ENCODE data around the gene FARS2. TPM values are rescaled to one million over a fixed set of nuclear protein-coding genes. Genes with fewer than 3 reads are reported as not detected.

Gene FARS2
- total RNA-seq, 2 experiments from 2014 or later: 16.7 to 20.2 TPM

- H3K9me3 Mint-ChIP-seq (ENCODE audit: insufficient read depth): peaks cover 17% of the 10 kb centered on the region
- peaks cover 17% of the 10 kb centered on the region for H3K4me1 Mint-ChIP-seq (ENCODE audit: low read depth)
- no peak for ATAC-seq
- no peaks in the 10 kb centered on the region for H3K27me3 Mint-ChIP-seq (ENCODE audit: low read depth)
- DNase-seq: no peak
- no peak overlapping the region for H3K4me3 Mint-ChIP-seq
- H3K36me3 Mint-ChIP-seq (ENCODE audit: low read depth): peaks cover 6% of the 10 kb centered on the region
- POLR2A ChIA-PET: no interaction called here
- CTCF ChIA-PET: no interaction called here
- H3K27ac Mint-ChIP-seq: no peak overlapping the region
Measured at GRCh38 chr6:5584078-5584482, 322.8 kb downstream of the FARS2 start.

- Mint-ChIP-seq H3K4me1 (ENCODE audit: low read depth) (peaks cover 3% of the 10 kb centered on the region), H3K36me3 (ENCODE audit: low read depth) (peaks cover 4% of the 10 kb centered on the region), H3K27ac (no peak overlapping the region), H3K27me3 (ENCODE audit: low read depth) (no peaks in the 10 kb centered on the region), H3K9me3 (ENCODE audit: insufficient read depth) (peaks cover 17% of the 10 kb centered on the region), H3K4me3 (no peak overlapping the region)
- ChIA-PET POLR2A (no interaction called here), CTCF (no interaction called here)
- DNase-seq (no peak), ATAC-seq (no peak)
Measured at GRCh38 chr6:5587648-5588047, 326.3 kb downstream of the FARS2 start.

- no peak for ATAC-seq
- no peaks in the 10 kb centered on the region for H3K27me3 Mint-ChIP-seq (ENCODE audit: low read depth)
- no peak overlapping the region for H3K4me3 Mint-ChIP-seq
- H3K9me3 Mint-ChIP-seq (ENCODE audit: insufficient read depth): peaks cover 17% of the 10 kb centered on the region
- POLR2A ChIA-PET: no interaction called here
- no peaks in the 10 kb centered on the region for H3K4me1 Mint-ChIP-seq (ENCODE audit: low read depth)
- no peak for DNase-seq
- CTCF ChIA-PET: no interaction called here
- no peak overlapping the region for H3K27ac Mint-ChIP-seq
- H3K36me3 Mint-ChIP-seq (ENCODE audit: low read depth): peaks cover 4% of the 10 kb centered on the region
Measured at GRCh38 chr6:5589422-5590141, 328.3 kb downstream of the FARS2 start.

- ChIA-PET CTCF (no interaction called here), POLR2A (interaction anchor here (0.6 kb wide), 1 partner anchor 303 kb away, joined by 3 read pairs; no protein-coding TSS in a partner anchor)
- DNase-seq (no peak), ATAC-seq (no peak)
- peaks cover 4% of the 10 kb centered on the region for H3K36me3 Mint-ChIP-seq (ENCODE audit: low read depth)
- H3K27ac Mint-ChIP-seq: no peak overlapping the region
- no peak overlapping the region for H3K4me3 Mint-ChIP-seq
- H3K9me3 Mint-ChIP-seq (ENCODE audit: insufficient read depth): peaks cover 17% of the 10 kb centered on the region
- H3K27me3 Mint-ChIP-seq (ENCODE audit: low read depth): no peaks in the 10 kb centered on the region
- no peaks in the 10 kb centered on the region for H3K4me1 Mint-ChIP-seq (ENCODE audit: low read depth)
Measured at GRCh38 chr6:5590187-5590586, 328.9 kb downstream of the FARS2 start.

GRCh38 chr6:5592886-5593519 lies 331.7 kb downstream of the FARS2 start:
- Mint-ChIP-seq H3K4me1 (ENCODE audit: low read depth) (no peaks in the 10 kb centered on the region), H3K27ac (no peak overlapping the region)
- no peak for ATAC-seq

GRCh38 chr6:5595184-5595583 lies 333.9 kb downstream of the FARS2 start:
- POLR2A ChIA-PET: no interaction called here
- CTCF ChIA-PET: interaction anchor here (1.0 kb wide), 1 partner anchor 124 kb away, joined by 3 read pairs; no protein-coding TSS in a partner anchor
- Mint-ChIP-seq H3K4me1 (ENCODE audit: low read depth) (no peaks in the 10 kb centered on the region), H3K36me3 (ENCODE audit: low read depth) (peaks cover 4% of the 10 kb centered on the region), H3K4me3 (no peak overlapping the region), H3K27ac (no peak overlapping the region), H3K27me3 (ENCODE audit: low read depth) (no peaks in the 10 kb centered on the region), H3K9me3 (ENCODE audit: insufficient read depth) (no peaks in the 10 kb centered on the region)
- DNase-seq (no peak), ATAC-seq (no peak)

More at GRCh38 chr6:5592886-5593519, 331.7 kb downstream of the FARS2 start:
- no peaks in the 10 kb centered on the region for H3K36me3 Mint-ChIP-seq (ENCODE audit: low read depth)
- no peak overlapping the region for H3K4me3 Mint-ChIP-seq
- CTCF ChIA-PET: no interaction called here
- DNase-seq: no peak
- POLR2A ChIA-PET: no interaction called here
- no peaks in the 10 kb centered on the region for H3K9me3 Mint-ChIP-seq (ENCODE audit: insufficient read depth)
- no peaks in the 10 kb centered on the region for H3K27me3 Mint-ChIP-seq (ENCODE audit: low read depth)

GRCh38 chr6:5597413-5597812 lies 336.1 kb downstream of the FARS2 start:
- CTCF ChIA-PET: no interaction called here
- Mint-ChIP-seq H3K27ac (no peak overlapping the region), H3K27me3 (ENCODE audit: low read depth) (no peaks in the 10 kb centered on the region), H3K36me3 (ENCODE audit: low read depth) (peaks cover 8% of the 10 kb centered on the region), H3K4me3 (no peak overlapping the region), H3K4me1 (ENCODE audit: low read depth) (no peaks in the 10 kb centered on the region), H3K9me3 (ENCODE audit: insufficient read depth) (no peaks in the 10 kb centered on the region)
- DNase-seq: no peak
- ATAC-seq: no peak
- POLR2A ChIA-PET: no interaction called here

GRCh38 chr6:5598123-5598522 lies 336.8 kb downstream of the FARS2 start:
- Mint-ChIP-seq H3K4me1 (ENCODE audit: low read depth) (no peaks in the 10 kb centered on the region), H3K36me3 (ENCODE audit: low read depth) (peaks cover 8% of the 10 kb centered on the region), H3K27me3 (ENCODE audit: low read depth) (no peaks in the 10 kb centered on the region), H3K27ac (no peak overlapping the region), H3K9me3 (ENCODE audit: insufficient read depth) (no peaks in the 10 kb centered on the region), H3K4me3 (no peak overlapping the region)
- CTCF ChIA-PET: no interaction called here
- POLR2A ChIA-PET: no interaction called here
- no peak for DNase-seq
- ATAC-seq: no peak

GRCh38 chr6:5599127-5599526 lies 337.8 kb downstream of the FARS2 start:
- H3K27me3 Mint-ChIP-seq (ENCODE audit: low read depth): no peaks in the 10 kb centered on the region
- H3K36me3 Mint-ChIP-seq (ENCODE audit: low read depth): peaks cover 8% of the 10 kb centered on the region
- H3K4me3 Mint-ChIP-seq: no peak overlapping the region
- no peak for DNase-seq
- POLR2A ChIA-PET: no interaction called here
- CTCF ChIA-PET: no interaction called here
- no peaks in the 10 kb centered on the region for H3K4me1 Mint-ChIP-seq (ENCODE audit: low read depth)
- no peak overlapping the region for H3K27ac Mint-ChIP-seq
- ATAC-seq: no peak
- no peaks in the 10 kb centered on the region for H3K9me3 Mint-ChIP-seq (ENCODE audit: insufficient read depth)

- ChIA-PET CTCF (interaction anchor here (1.2 kb wide), 1 partner anchor 11 kb away, joined by 4 read pairs; no protein-coding TSS in a partner anchor), POLR2A (no interaction called here)
- Mint-ChIP-seq H3K36me3 (ENCODE audit: low read depth) (no peaks in the 10 kb centered on the region), H3K4me3 (no peak overlapping the region), H3K4me1 (ENCODE audit: low read depth) (peaks cover 8% of the 10 kb centered on the region), H3K27me3 (ENCODE audit: low read depth) (no peaks in the 10 kb centered on the region), H3K9me3 (ENCODE audit: insufficient read depth) (no peaks in the 10 kb centered on the region), H3K27ac (no peak overlapping the region)
- no peak for DNase-seq
- no peak for ATAC-seq
Measured at GRCh38 chr6:5605937-5606336, 344.6 kb downstream of the FARS2 start.

- no peak overlapping the region for H3K4me3 Mint-ChIP-seq
- no peak for ATAC-seq
- H3K4me1 Mint-ChIP-seq (ENCODE audit: low read depth): peaks cover 8% of the 10 kb centered on the region
- H3K9me3 Mint-ChIP-seq (ENCODE audit: insufficient read depth): no peaks in the 10 kb centered on the region
- POLR2A ChIA-PET: interaction anchor here (0.6 kb wide), 1 partner anchor 149 kb away, joined by 4 read pairs; no protein-coding TSS in a partner anchor
- no peak for DNase-seq
- H3K27ac Mint-ChIP-seq: no peak overlapping the region
- CTCF ChIA-PET: interaction anchor here (0.7 to 1.2 kb wide), 3 partner anchors 9 to 940 kb away, joined by 3 to 4 read pairs (median 4); no protein-coding TSS in a partner anchor
- H3K36me3 Mint-ChIP-seq (ENCODE audit: low read depth): no peaks in the 10 kb centered on the region
- no peaks in the 10 kb centered on the region for H3K27me3 Mint-ChIP-seq (ENCODE audit: low read depth)
Measured at GRCh38 chr6:5606546-5606945, 345.2 kb downstream of the FARS2 start.

- no peak overlapping the region for H3K27ac Mint-ChIP-seq
- ATAC-seq (no peak), DNase-seq (no peak)
- H3K4me1 Mint-ChIP-seq (ENCODE audit: low read depth): peaks cover 8% of the 10 kb centered on the region
- peaks cover 9% of the 10 kb centered on the region for H3K36me3 Mint-ChIP-seq (ENCODE audit: low read depth)
- H3K27me3 Mint-ChIP-seq (ENCODE audit: low read depth): no peaks in the 10 kb centered on the region
- no peak overlapping the region for H3K4me3 Mint-ChIP-seq
- CTCF ChIA-PET: no interaction called here
- POLR2A ChIA-PET: interaction anchor here (0.9 kb wide), 1 partner anchor 54 kb away, joined by 3 read pairs; no protein-coding TSS in a partner anchor
- no peaks in the 10 kb centered on the region for H3K9me3 Mint-ChIP-seq (ENCODE audit: insufficient read depth)
Measured at GRCh38 chr6:5610640-5611039, 349.3 kb downstream of the FARS2 start.
